Tibial artery (tissue), 4 donors: ENCODE data around the gene CAMTA1.

Experiments
- DNase-seq, 2 donors: peaks; one replicate each; pipeline ENCODE4 v3.0.0-alpha.2; 2019
- H3K27ac ChIP-seq, 2 donors: fragments of 200-600 bp; sonication (generic) in 1 of 2; 1 replicate in 1 of 2; 2 replicates in 1 of 2; pipeline ENCODE4 v1.5.1; 2018 to 2019; ENCODE audit warnings: mild to moderate bottlenecking in 1 of 2
- H3K27me3 ChIP-seq, 2 donors: fragments of 200-600 bp; sonication (generic) in 1 of 2; one replicate each; pipeline versions ENCODE4 v1.5.1 to v1.6.0; 2016 to 2019
- H3K36me3 ChIP-seq, 3 donors: fragments of 200-600 bp; sonication (generic) in 2 of 3; one replicate each; pipeline ENCODE4 v1.5.1; 2016 to 2019; ENCODE audit warnings: mild to moderate bottlenecking in 2 of 3
- H3K4me1 ChIP-seq, 4 donors: fragments of 200-600 bp; sonication (generic) in 2 of 4; 1 replicate in 3 of 4; 2 replicates in 1 of 4; pipeline ENCODE4 v1.5.1; 2016 to 2019
- H3K4me3 ChIP-seq, 2 donors: fragments of 200-600 bp; sonication (generic) in 1 of 2; 1 replicate in 1 of 2; 2 replicates in 1 of 2; pipeline ENCODE4 v1.5.1; 2018 to 2019; ENCODE audit warnings: mild to moderate bottlenecking in 2 of 2
- H3K9me3 ChIP-seq, 3 donors: fragments of 200-600 bp; sonication (generic) in 1 of 3; one replicate each; pipeline ENCODE4 v1.5.1; 2016 to 2019
- CTCF ChIP-seq, 2 experiments: fragments of 200-600 bp in 1 of 2; fragments of 450-650 bp in 1 of 2; IDR thresholded peaks; one replicate each; pipeline ENCODE4 v1.5.1; 2017 to 2019; ENCODE audit warnings: antibody characterized with exemption in 2 of 2, mild to moderate bottlenecking in 1 of 2, moderate library complexity in 1 of 2
- intact Hi-C: fragments of 100-400 bp; cut with DNase I; formaldehyde crosslinking; loops from one replicate; pipeline ENCODE4 v1.15.0; 2023; ENCODE audit warnings: low total_unique reads

Gene CAMTA1

DNA sequence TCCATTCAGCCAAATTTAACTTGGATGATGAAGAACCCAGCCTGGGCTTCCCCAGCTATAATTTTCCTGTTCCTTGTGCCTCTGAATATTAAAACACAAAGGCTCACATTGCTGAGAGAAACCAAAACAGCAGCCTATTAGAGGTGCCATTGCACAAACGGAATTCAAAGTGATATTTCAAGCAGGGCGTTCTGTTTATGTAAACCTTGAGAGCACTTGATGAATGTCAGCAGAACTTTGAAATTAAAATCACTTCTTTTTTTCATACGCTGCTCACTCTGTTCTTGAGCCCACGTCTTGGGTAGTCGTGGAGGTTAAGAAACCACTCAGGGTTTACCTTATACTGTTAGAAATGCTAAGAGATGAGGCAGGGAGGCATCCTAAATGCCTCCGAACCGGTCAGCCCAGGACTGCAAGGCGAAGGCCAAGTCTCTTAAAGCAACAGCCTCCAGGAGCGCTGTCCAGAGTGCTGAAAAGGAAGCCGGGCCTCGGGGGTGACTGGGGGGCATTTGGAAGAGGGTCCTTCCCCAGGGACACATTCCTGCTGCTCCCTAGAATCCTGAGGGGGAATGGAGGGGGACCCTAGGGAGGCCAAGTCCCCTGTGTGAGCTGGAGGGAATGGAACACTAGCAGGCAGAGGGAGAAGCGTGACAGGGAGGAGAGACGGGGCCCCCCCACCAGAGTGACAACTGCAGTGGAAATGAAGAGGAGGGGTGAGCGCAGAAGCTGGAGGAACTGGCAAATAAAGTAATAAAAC lies 831.0 kb downstream of the CAMTA1 start:
- Histone ChIP-seq H3K27ac (no peak overlapping the region), H3K4me3 (no peak overlapping the region)
- no peak for TF ChIP-seq CTCF (IDR thresholded peaks at IDR 0.05)

GRCh38 chr1:7616953-7617352 lies 831.7 kb downstream of the CAMTA1 start:
- peak; percentile 1 to 54 for DNase-seq
- intact Hi-C loops: no loop called here
- no peak overlapping the region for H3K4me3 ChIP-seq
- peaks cover 0 to 3% (median 0%) of the 10 kb centered on the region in 4 donors for H3K4me1 ChIP-seq
- H3K9me3 ChIP-seq: peaks cover 0 to 5% (median 0%) of the 10 kb centered on the region in 3 donors
- H3K36me3 ChIP-seq: no peaks in the 10 kb centered on the region
- no peak for TF ChIP-seq CTCF (IDR thresholded peaks at IDR 0.05)
- peaks cover 0 to 39% of the 10 kb centered on the region in 2 donors for H3K27me3 ChIP-seq
- no peak overlapping the region for H3K27ac ChIP-seq

More for the DNA sequence above, 831.0 kb downstream of the CAMTA1 start:
- intact Hi-C loops: no loop called here
- Histone ChIP-seq H3K36me3 (no peaks in the 10 kb centered on the region), H3K27me3 (peaks cover 0 to 39% of the 10 kb centered on the region in 2 donors), H3K9me3 (peaks cover 0 to 12% (median 5%) of the 10 kb centered on the region in 3 donors), H3K4me1 (peaks cover 0 to 3% (median 0%) of the 10 kb centered on the region in 4 donors)
- DNase-seq: peak; percentile 19 to 62

- H3K4me1 ChIP-seq: peaks cover 0 to 3% (median 0%) of the 10 kb centered on the region in 4 donors
- H3K27me3 ChIP-seq: peaks cover 0 to 32% of the 10 kb centered on the region in 2 donors
- intact Hi-C loops: no loop called here
- TF ChIP-seq CTCF (IDR thresholded peaks at IDR 0.05): no peak
- H3K36me3 ChIP-seq: no peaks in the 10 kb centered on the region
- DNase-seq: peak in 1 of 2 donors; percentile 17
- H3K4me3 ChIP-seq: no peak overlapping the region
- H3K9me3 ChIP-seq: no peaks in the 10 kb centered on the region
- no peak overlapping the region for H3K27ac ChIP-seq
These were observed 832.6 kb downstream of the CAMTA1 start for GRCh38 chr1:7617826-7618225.

DNA sequence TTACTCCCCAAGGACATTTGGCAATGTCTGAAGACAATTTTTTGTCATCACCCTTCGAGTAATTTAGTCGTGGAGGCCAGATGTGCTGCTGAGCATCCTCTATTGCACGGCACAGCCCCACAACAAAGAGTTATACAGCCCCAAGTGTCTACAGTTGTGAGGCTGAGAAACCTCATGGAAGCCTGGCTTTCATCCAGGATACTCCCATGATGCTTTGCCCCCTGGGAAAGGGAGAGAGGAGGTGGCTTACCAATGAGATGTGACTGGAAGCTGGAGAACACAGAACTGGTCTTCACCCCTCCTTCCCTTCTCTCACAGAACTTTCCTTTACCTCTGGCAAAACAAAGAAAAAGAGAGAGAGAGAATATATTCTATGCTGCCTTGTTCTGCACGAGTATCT lies 834.9 kb downstream of the CAMTA1 start:
- no peak overlapping the region for H3K27ac ChIP-seq
- TF ChIP-seq CTCF (IDR thresholded peaks at IDR 0.05): no peak
- intact Hi-C loops: no loop called here
- peaks cover 0 to 3% (median 0%) of the 10 kb centered on the region in 4 donors for H3K4me1 ChIP-seq
- H3K27me3 ChIP-seq: peaks cover 0 to 22% of the 10 kb centered on the region in 2 donors
- H3K36me3 ChIP-seq: no peaks in the 10 kb centered on the region
- DNase-seq: peak in 1 of 2 donors; percentile 10
- H3K9me3 ChIP-seq: no peaks in the 10 kb centered on the region
- H3K4me3 ChIP-seq: no peak overlapping the region

GRCh38 chr1:7621334-7622219 lies 836.3 kb downstream of the CAMTA1 start:
- peak in 1 of 2 donors; percentile 40 for DNase-seq
- intact Hi-C loops: no loop called here
- Histone ChIP-seq H3K36me3 (no peaks in the 10 kb centered on the region), H3K27ac (no peak overlapping the region), H3K9me3 (no peaks in the 10 kb centered on the region), H3K4me1 (peaks cover 0 to 3% (median 0%) of the 10 kb centered on the region in 4 donors), H3K27me3 (peaks cover 0 to 26% of the 10 kb centered on the region in 2 donors), H3K4me3 (no peak overlapping the region)
- TF ChIP-seq CTCF (IDR thresholded peaks at IDR 0.05): no peak
